ENCODE measurements around the gene PPFIA2.

The PPFIA2 gene

DNA sequence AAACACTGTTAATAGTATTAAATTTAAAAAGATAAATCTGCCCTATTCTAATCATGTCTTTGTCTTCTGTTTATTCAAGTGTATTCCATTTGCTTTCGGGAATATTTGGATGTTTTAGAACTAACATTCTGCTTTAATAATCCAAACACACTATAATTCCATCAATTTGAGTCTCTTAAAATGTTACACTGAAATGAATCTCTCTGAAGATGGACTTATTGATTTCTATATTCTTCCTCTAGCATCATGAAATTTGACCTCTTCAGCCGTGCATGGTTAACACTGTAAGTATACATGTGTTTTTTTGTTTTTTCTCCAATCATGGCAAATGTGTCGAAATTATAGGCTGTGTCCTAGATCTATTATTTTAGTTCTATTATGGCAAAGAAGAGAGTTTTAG is 342.1 kb downstream of the PPFIA2 start:
- DNase-seq, result no peak

DNA sequence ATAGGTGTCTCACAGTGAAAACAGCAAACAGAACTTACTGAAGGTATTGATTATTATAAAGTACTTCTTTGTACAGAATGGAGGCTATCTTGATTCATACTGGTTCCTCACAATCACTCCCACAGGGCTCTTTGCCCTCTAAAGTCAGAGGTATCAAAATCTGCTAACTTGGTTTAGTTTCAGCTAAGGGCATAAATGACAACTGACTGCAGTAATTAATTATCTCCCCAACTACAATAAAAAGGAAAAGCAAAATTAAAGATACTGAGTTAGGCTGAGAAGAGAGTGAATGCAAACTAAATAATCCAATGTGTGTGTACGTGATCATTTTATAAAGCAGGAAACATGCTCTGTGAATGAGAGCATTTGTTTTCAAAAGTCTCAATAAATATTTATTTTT is 342.6 kb downstream of the PPFIA2 start:
- no peak for DNase-seq

DNA sequence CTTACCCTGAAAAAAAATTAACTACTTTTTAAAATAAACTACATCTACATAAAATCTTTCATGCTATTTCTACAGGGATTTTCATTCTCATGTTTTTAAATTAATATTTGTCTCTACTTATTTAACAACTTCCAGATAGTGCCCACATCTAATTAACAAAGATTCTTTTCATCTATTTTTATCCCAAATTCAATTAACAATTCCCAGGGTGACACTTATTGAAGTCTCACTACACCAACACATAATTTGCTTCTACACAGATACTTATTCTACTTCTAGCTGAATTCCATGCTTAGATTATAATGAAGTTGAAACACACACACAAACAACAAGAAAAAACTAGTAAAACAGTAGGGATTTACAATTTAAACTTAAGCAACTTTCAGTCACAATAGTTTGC is 344.7 kb downstream of the PPFIA2 start:
- no peak for DNase-seq

DNA sequence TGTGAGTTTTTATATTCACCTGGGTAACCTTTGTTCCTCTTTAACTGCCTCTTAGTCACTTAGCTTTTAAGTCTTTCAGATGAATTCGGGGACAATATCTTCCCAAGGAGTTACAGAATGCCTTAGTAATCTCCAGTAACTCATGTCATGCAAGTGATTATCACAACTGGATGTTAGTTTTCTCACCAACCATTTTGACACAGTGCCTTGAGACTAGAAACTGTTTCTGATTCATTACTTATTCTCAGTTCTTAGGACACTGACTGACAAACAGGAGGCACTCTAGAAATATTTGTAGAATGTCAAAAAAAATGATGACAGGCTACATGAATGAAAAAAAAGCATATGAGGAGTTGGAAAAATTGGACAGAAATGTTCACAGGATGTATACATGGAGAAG is 346.2 kb downstream of the PPFIA2 start:
- no peak for DNase-seq

DNA sequence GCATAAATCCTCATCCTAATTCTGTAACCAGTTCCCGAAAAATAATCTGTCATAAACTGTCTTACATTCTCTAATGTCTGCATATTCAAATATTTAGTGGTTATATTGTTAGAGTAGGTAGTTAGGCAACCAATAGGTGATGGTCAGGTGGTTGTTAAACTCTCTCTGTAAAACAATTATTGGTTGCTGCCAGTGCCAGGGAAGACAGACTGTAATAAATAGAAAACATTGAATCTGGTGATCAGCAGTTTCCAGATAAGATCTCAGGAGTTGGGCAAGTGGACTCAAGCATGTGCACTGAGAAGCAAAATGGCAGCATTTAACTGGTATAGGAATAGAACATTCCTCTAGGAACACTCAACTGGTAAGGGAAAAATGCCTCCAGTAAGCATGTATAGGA is 355.8 kb downstream of the PPFIA2 start:
- no peak for DNase-seq

DNA sequence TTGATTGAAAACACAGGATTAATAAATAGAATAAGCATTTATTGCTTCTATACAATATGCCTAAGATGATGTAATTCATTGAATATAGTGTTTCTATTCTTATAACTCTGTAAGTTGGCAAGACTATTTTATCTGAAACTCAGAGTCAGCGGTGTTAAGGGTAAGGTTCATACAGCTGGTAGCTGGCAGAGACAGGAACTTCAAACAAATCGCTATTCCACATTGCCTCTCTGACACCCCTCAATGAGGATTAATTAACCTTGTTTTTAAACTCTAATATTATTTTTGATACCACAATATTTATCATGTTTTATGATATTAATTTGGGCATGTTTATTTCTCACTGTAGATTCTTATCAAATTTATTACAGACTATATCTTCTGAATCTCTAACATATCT is 357.9 kb downstream of the PPFIA2 start:
- DNase-seq, result no peak

DNA sequence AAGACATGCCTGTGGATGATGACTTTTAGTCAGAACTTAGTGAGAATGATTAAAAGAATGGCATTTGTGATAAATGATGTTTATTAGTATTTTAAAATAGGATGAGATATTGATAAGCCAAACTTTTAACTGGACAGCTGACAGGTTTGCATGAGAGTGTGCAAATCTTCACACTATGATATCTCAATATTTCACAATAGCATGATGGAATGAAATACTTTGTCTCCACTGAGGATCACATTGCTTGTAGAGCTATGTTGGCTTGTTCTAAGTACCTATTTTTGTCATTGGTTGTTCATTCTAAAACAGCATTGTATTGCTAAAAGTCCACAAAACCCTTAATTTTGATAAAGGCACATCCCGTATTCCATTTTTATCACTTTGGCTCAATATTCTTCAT is 359.1 kb downstream of the PPFIA2 start:
- no peak for DNase-seq

DNA sequence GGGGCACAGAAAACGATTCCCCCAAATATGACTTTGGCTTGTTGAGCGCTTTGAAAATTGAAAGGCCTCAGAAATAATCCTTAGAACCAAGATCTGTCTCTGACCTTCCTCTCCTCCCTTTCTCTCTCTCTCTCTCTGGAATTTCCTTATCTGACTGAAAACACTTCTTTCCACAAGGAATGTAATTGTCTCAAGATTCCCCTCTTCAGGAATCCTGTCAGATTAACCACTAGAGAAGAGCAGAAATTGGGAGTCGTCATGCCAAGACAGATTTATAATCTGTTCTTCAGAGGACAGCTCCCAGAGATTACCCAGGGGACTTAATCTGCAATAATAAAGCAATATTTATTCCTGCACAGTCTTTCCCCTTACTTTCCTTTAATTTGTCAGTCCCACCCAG is 363.7 kb downstream of the PPFIA2 start:
- no peak for DNase-seq

DNA sequence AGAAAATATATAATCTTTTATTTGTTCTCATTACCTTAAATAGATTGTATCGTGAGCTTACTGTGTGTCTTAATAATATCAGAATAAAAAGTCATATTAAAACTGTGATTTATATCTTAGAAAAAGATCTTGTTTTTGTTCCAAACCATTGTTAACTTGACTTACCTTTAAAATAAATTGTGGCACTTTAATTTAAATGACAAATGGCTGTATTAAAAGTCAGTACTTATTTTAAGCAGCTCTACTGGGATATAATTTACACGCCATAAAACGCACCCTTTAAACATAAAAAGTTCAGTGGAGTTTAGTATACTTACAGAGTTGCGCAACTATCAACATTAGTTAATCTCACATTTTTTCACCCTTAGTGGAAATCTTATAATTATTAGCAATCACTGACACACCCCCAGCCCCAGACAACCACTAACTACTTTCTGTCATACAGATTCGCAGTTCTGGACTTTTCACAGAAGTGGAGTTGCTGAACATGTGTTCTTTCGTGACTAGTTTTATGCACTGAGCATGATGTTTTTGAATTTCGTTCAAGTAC is 369.5 kb downstream of the PPFIA2 start:
- DNase-seq, result no peak

DNA sequence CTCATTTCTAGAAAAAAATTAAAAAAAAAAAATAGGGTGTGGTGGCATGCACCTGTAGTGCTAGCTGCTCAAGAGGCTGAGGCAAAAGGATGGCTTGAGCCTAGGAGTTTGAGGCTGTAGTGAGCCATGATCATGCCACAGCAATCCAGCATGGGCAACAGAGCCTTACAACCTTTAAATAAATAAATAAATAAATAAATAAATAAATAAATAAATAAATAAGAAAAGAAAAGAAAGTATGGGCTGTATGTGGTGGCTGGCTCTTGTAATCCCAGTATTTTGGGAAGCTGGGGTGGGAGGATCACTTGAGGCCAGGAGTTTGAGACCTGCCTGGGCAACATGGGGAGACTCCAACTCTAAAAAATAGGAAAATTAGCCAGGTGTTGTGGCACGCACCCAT is 373.0 kb downstream of the PPFIA2 start:
- DNase-seq, result no peak

DNA sequence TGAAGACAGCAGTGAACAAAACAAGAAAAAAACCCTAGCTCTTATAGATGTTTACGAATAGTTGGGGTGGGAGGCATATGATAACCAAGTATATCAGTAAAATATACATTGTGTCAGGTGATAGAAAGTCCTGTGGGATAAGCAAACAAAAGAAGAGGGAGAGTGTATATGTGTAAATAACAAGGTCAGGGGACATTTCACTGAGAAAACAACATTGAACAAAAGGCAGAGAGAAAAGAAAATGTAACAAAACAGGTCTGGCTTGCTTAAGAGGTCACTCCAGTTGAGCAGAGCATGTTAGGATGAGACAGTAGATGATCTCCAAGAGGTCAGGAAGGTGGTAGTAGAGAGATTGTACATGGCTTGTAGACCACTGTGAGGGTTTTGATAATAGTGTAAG is 377.2 kb downstream of the PPFIA2 start:
- no peak for DNase-seq

DNA sequence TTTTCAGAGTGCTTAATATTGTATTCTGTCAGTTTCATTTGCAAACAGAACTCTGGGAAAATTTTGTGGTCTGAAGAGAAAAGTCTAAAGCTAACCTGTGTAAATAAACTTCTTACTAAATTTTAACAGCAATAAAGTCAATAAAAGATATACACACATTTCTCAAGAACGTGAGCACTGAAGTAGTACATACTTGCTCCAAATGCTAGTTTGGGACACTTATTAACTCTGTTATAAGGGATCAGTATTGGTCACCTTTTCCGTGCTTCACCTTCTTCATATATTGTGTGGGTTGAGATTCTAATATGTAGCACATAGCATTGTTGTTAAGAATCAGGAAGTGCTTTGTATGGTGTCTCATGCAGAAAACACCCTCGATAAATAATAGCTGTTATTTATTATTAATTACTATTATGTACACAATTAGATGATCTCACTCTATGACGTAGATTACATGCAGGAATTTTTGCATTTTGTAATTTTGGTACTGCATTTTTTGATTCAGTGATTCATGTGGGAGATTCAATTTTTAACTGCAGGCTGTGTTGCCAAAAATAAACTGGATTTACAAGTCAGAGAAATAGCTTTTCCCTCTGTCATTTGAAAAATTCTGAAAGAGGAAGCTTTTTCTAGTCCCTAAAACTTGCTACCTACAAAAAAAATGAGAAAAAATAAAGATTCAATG is 380.4 kb downstream of the PPFIA2 start:
- DNase-seq, result no peak

DNA sequence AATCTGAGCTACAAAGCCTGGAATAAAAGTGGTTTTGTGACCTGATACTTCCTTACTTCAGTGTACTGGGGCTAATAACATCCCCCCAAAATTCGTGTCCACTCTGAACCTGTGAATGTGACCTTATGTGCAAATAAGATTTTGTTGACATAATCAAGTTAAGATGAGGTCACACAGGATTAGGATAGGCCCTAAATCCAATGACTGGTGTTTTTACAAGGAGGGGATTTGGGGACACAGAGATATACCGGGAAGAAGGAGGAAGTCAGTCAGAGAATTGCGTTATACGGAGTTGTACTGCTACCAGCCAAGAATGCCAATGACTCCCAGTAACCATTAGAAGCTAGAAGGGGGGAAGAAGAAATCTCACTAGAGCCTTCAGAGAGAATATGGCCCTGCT is 381.4 kb downstream of the PPFIA2 start:
- no peak for DNase-seq

DNA sequence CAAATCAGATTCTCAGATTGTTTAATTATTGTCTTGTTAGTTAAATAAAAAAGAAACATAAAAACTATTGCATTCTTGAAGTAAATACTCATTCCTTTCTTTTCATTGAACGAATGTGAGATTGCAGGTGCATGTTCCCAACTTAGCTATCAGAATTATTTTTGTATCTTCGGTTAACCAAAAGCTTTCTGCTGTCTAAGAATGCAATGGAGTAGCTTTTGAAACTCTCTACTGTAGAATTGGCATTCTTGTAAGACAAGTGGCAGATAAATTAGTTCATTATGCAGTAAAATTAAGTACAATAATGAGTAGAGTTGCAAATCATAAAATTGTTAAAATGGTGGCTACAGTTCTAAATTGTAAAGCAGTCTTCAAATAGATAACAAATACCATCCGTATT is 383.2 kb downstream of the PPFIA2 start:
- no peak for DNase-seq

DNA sequence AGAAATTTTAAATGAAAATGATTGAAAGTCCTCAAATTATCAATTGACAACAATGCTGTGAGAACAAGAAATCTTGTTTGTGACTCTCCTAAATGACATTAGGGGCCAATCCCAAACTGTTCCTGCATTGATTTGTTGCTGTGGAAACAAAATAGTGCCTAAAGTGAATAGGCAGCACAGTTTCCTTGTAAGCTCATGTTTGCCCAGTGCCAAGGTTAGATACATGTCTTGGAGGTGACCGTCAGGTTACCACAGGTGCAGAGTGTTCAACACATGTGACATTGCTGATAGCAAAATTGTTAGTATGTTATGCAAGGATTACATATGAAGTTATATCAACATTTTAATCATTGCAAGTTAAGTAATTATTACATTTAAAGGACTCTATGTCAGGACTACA is 388.7 kb downstream of the PPFIA2 start:
- no peak for DNase-seq

DNA sequence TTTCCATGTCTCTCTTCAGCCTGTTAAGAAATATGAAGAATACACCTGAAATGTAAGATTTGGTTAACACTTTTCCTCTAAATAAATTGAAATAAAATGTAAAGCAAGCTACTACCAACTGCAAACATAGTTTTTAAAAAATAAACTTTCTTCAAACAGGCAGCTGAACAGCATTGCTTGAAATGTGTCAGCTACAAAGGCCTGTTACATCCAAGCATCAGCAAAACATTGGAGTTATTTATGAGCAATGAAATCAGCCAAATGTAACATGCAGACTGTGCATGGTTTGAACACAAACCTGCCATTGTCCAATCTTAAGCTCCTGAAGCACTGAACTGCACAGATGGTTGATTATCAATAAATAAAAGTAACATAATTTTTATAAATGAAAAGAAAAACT is 390.0 kb downstream of the PPFIA2 start:
- no peak for DNase-seq

DNA sequence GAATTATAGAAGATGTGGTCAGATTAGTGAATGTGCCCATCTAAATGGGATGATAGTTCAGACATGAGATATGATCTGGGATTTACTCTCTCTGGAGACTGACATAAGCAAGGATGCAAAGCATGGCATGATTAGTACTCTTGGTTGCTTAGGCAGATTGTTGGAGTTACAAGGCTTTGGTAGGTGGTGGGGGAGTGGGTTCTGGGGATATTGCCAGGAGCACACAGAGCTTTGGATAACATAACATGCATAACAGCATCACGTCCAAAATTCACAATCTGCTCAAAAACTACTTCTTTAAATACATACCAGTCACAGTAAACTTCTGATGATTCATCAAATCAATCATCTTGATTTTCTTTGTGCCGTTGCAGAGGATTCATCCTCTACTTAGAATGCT is 393.9 kb downstream of the PPFIA2 start:
- DNase-seq, result no peak

DNA sequence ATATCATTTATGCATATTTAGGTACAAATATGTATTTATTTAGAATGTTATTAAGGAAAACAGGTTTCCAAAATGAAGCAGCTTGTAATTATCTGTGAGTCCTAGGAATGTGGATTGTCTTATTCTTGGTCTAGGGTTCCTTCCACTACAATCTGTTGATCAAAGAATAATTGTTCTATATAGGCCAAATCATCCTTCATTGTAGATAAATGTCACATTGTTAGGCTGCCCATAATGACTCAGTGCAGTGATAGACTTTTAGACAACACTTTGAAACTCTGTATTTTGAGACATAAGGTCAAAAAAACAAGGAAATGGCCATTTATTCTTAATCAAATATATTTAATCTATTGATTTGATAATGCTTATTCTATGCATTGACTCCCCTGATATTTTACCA is 398.2 kb downstream of the PPFIA2 start:
- no peak for DNase-seq

DNA sequence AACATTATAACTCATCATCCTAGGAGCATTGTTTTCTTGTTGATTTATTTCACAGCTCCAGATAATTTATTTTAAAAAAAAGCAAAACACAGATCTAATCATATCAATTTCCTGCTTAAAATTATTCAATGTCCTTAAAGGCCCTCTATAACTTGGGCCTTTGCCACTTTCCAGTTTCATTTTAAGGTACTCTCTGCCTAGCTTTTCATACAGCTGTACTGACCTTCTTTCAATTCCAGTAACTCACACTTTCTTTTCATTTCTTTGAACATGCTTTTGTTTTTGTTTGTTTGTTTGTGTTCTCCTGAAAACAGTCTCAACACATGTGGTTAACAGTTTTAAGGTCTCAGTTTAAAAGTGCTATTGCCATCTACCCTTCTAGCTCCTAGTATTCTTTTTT is 399.4 kb downstream of the PPFIA2 start:
- DNase-seq, result no peak

DNA sequence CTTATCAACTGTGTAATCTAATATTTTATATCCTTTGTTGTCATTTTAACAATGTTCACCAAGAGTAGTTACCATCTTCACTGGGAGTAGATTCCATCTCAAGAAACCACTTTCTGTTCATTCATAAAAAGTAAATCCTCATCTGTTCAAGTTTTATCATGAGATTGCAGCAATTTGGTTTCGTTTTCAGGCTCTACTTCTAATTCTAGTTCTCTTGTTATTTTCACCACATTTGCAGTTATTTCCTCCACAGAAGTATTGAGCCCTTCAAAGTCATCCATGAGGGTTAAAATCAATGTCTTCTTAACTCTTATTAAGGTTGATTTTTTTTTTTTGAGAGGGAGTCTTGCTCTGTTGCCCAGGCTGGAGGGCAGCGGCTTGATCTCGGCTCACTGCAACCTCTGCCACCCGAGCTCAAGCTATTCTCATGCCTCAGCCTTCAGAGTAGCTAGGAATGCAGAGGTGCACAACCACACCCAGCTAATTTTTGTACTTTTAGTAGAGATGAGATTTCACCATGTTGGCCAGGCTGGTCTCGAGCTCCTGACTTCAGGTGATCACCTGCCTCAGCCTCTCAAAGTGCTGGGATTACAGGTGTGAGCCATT is 404.7 kb downstream of the PPFIA2 start:
- no peak for DNase-seq

DNA sequence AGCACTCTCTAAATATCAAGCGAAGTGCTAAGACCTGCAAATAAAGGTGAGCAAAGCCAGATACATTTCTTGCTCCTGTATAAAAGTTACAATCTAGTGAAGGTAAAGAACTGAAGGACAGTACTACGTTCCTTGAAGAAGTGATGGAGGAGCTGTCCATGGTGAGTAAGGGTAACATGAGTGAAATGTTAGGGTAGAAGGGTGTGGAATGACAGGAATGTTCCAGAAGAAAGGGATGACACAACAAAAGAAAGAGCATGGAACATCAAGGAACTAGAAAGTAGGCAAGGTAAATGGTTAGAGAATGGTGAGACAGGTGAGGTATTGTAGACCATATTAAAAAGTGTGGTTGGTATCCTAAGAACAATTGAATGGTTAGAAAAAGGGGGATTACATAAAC is 408.8 kb downstream of the PPFIA2 start:
- peak; percentile 9 for DNase-seq

DNA sequence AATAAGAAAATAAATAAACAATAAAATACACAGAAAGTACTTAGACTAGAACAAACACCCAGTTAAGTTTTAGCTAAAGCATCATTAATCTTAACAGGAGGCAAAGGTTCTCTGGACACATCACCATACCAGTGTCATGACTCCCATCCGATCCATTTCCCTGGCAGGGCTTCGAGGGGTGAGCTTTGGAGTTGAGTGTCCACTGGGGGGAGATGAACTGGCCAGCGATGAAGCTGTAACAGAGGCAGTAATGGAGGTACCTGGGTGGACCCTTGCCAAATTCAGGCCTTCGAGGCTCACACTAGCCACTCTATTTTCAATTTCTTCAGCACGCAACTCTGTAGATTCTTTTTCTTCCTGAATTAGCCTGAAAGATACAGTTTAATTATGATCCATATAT is 411.7 kb downstream of the PPFIA2 start:
- DNase-seq, result no peak

DNA sequence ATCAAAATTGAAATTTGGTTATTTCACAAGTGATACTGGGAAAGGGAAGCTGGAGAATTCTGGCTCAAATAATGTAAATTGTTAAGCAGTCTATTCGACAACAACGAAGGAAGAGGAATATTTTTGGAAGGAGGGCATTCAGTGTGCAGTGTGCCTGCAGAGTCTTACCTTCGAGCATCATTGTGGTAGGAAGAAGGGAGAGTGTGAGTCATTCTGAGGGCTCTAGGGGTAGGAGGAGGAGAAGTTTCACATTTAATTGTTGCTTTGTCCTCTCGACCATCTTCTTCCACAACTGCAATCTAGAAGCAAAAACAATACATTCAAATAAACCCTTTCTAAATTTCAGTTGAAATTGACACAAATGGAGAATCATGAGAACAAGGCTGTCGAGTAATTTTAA is 418.2 kb downstream of the PPFIA2 start:
- no peak for DNase-seq

DNA sequence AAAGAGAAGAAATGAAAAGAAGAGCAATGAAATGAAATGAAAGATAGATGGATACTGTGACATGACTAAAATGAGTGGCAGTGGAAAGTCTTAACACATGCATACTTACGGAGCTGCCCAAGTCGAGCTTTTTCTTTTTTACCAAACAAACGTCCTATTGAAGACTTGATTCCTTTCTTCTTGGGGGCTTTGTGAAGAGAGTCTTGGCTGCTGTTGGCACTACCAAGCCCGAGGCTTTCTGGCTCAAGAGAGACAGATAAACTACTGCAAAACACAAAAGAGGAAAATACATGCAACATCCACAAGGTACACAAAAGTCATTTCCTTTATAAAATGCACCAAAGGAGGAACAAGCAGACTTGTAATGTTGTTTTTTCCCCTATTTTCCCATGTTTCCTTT is 420.1 kb downstream of the PPFIA2 start:
- no peak for DNase-seq

DNA sequence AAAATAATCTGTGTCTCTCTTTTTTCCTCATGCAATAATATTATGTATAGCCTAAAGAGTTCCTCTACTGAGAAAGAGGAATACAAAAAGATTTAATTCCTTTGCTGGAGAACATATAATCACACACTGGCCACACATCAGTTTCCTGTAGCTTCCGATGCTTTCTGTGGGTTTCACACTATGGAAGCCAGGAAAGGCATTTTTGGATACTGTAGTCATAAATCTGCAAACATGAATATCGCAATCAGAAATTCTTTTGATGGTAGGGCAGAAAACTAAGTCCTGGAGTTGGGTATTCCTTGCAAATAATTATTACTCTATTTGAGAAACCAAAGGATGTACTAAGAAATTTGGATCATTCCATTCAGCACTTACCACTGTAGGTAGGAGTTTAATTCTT is 421.3 kb downstream of the PPFIA2 start:
- DNase-seq, result peak; percentile 28

Measured in fibroblast of upper back skin (primary cell).